ENCODE data around the gene LRRC19.

LRRC19 gene

GRCh38 chr9:26946753-26947727, 58.4 kb downstream of the LRRC19 start, which contains the start of gene PLAA:
TSS of gene PLAA (minus strand) at chr9:26947242. CDS start at chr9:26947045, 197 bp downstream.
- no peaks in the 10 kb centered on the region for H3K27me3 ChIP-seq
- peaks cover 26% of the 10 kb centered on the region for H3K4me1 ChIP-seq
- peaks cover 39% of the 10 kb centered on the region for H4K20me1 ChIP-seq
- peak within 1 kb of the TSS; percentile 98 for H3K9ac ChIP-seq
- H3K27ac ChIP-seq: peak within 1 kb of the TSS; percentile 99
- TF ChIP-seq Cebpa-rat (IDR thresholded peaks at IDR 0.05): no peak
- H3K4me2 ChIP-seq: peak within 1 kb of the TSS; percentile 89
- peaks cover 27% of the 10 kb centered on the region for H3K36me3 ChIP-seq
- H3K4me3 ChIP-seq: peak within 1 kb of the TSS; percentile 93
- no peaks in the 10 kb centered on the region; the same call in 1 of the 2 replicates for H3K9me3 ChIP-seq

DNA sequence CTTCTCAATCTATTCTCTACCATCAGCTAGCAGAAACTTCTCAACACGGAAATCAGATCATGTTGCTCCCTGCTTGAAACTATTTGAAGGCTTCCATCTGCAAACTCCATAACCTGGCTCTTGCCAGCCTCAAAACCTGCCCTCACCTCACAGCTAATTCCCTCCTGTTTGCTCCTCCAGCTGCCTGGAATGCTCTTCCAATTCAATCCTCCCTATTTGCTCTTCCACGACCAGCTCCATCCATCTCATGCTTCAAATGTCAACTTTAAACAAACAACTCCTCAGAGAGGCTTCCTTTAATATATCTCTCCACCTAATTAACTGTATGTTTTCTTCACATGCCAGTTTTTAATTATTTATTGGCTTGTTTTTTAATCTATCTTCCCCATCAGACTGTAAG, 59.9 kb downstream of the LRRC19 start:
- Histone ChIP-seq H3K27ac (peak overlapping the region; percentile 99), H3K9ac (peak overlapping the region; percentile 98), H3K36me3 (peaks cover 36% of the 10 kb centered on the region), H3K27me3 (no peaks in the 10 kb centered on the region), H3K4me2 (peak overlapping the region; percentile 89), H3K4me1 (peaks cover 26% of the 10 kb centered on the region), H3K9me3 (no peaks in the 10 kb centered on the region; the same call in 1 of the 2 replicates), H3K4me3 (peak overlapping the region; percentile 93), H4K20me1 (peaks cover 53% of the 10 kb centered on the region)
- no peak for TF ChIP-seq Cebpa-rat (IDR thresholded peaks at IDR 0.05)

Measured in BLaER1 (cell line).